Measurements from ENCODE around the gene TCP11L1. TPM values are rescaled to one million over a fixed set of nuclear protein-coding genes. Genes with fewer than 3 reads are reported as not detected.

Gene TCP11L1
- total and polyA plus RNA-seq, 4 donors, result 2.9 to 11.7 (median 6.9) TPM

DNA sequence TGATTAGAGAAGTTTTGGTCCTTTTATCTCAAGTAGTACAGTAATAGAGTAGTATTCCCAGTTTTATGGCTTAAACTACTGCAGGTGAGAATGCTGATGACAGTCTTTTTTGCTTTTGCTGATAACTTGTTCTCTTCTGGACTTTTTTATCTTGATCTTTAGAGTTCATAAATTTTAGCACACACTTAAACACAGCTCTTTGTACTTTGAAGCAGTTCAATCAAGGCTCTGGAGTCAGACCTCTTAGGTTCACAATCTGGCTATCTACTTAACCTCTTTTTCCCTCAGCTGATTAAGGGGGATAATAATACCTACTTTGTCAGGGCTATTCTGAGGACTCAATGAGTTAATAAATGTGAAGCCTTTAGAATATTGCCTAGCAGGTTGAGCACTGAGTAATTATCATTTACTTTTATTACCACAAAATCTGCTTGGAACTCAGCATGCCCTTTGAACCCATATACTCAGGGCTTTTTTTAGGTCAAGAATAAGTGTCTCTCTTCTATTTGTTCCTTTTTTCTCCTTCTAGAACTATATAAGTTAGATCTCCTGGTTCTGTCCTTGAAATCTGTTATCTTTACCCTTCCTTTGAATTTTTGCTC is 70.0 kb downstream of the TCP11L1 start:
- TF ChIP-seq HNF4A (conservative IDR thresholded peaks at IDR 0.05) (no peak), RAD21 (IDR thresholded peaks at IDR 0.05) (no peak), NR2F2 (IDR thresholded peaks at IDR 0.05) (no peak), TAF1 (conservative IDR thresholded peaks at IDR 0.05) (no peak), FOXA2 (IDR thresholded peaks at IDR 0.05) (no peak), HNF4G (IDR thresholded peaks at IDR 0.05) (no peak), EGR1 (IDR thresholded peaks at IDR 0.05; ENCODE audit: low read depth in 2 of 2) (no peak), SP1 (IDR thresholded peaks at IDR 0.05) (no peak), FOXA1 (IDR thresholded peaks at IDR 0.05) (no peak), GABPA (IDR thresholded peaks at IDR 0.05 in 1 of 2, conservative IDR thresholded peaks at IDR 0.05 in 1 of 2) (no peak), RXRA (IDR thresholded peaks at IDR 0.05) (no peak)
- TF ChIP-seq, protein P1, sequence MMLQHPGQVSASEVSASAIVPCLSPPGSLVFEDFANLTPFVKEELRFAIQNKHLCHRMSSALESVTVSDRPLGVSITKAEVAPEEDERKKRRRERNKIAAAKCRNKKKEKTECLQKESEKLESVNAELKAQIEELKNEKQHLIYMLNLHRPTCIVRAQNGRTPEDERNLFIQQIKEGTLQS (IDR thresholded peaks at IDR 0.05), result no peak
- TF ChIP-seq, protein P2, sequence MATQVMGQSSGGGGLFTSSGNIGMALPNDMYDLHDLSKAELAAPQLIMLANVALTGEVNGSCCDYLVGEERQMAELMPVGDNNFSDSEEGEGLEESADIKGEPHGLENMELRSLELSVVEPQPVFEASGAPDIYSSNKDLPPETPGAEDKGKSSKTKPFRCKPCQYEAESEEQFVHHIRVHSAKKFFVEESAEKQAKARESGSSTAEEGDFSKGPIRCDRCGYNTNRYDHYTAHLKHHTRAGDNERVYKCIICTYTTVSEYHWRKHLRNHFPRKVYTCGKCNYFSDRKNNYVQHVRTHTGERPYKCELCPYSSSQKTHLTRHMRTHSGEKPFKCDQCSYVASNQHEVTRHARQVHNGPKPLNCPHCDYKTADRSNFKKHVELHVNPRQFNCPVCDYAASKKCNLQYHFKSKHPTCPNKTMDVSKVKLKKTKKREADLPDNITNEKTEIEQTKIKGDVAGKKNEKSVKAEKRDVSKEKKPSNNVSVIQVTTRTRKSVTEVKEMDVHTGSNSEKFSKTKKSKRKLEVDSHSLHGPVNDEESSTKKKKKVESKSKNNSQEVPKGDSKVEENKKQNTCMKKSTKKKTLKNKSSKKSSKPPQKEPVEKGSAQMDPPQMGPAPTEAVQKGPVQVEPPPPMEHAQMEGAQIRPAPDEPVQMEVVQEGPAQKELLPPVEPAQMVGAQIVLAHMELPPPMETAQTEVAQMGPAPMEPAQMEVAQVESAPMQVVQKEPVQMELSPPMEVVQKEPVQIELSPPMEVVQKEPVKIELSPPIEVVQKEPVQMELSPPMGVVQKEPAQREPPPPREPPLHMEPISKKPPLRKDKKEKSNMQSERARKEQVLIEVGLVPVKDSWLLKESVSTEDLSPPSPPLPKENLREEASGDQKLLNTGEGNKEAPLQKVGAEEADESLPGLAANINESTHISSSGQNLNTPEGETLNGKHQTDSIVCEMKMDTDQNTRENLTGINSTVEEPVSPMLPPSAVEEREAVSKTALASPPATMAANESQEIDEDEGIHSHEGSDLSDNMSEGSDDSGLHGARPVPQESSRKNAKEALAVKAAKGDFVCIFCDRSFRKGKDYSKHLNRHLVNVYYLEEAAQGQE (IDR thresholded peaks at IDR 0.05), result no peak
- TF ChIP-seq, protein P3, sequence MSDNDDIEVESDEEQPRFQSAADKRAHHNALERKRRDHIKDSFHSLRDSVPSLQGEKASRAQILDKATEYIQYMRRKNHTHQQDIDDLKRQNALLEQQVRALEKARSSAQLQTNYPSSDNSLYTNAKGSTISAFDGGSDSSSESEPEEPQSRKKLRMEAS (IDR thresholded peaks at IDR 0.05), result no peak
- TF ChIP-seq, protein P4, sequence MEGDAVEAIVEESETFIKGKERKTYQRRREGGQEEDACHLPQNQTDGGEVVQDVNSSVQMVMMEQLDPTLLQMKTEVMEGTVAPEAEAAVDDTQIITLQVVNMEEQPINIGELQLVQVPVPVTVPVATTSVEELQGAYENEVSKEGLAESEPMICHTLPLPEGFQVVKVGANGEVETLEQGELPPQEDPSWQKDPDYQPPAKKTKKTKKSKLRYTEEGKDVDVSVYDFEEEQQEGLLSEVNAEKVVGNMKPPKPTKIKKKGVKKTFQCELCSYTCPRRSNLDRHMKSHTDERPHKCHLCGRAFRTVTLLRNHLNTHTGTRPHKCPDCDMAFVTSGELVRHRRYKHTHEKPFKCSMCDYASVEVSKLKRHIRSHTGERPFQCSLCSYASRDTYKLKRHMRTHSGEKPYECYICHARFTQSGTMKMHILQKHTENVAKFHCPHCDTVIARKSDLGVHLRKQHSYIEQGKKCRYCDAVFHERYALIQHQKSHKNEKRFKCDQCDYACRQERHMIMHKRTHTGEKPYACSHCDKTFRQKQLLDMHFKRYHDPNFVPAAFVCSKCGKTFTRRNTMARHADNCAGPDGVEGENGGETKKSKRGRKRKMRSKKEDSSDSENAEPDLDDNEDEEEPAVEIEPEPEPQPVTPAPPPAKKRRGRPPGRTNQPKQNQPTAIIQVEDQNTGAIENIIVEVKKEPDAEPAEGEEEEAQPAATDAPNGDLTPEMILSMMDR (IDR thresholded peaks at IDR 0.05; ENCODE audit: low read depth, low read length, missing input control), result no peak
- H3K27ac ChIP-seq (ENCODE audit: low read depth in 1 of 2, low read length in 2 of 2), result no peak overlapping the region
- no peak overlapping the region for H3K9ac ChIP-seq (ENCODE audit: low read depth in 1 of 2, low read length in 2 of 2)
- H3K27me3 ChIP-seq (ENCODE audit: control insufficient read depth in 4 of 4, insufficient read depth in 4 of 4, low read length in 3 of 4), result no peaks in the 10 kb centered on the region
- no peak overlapping the region for H3K4me3 ChIP-seq (ENCODE audit: low read depth in 1 of 3, low read length in 3 of 3)
- H3K4me1 ChIP-seq (ENCODE audit: control insufficient read depth in 4 of 4, insufficient read depth in 4 of 4, low read length in 3 of 4), result peaks cover 0 to 5% (median 0%) of the 10 kb centered on the region in 4 donors
- H3K36me3 ChIP-seq (ENCODE audit: control insufficient read depth in 4 of 4, insufficient read depth in 3 of 4, low read depth in 1 of 4, low read length in 3 of 4), result peaks cover 0 to 5% (median 3%) of the 10 kb centered on the region in 4 donors
- DNase-seq (ENCODE audit: low spot score), result no peak
- no peaks in the 10 kb centered on the region for H3K9me3 ChIP-seq (ENCODE audit: control insufficient read depth in 4 of 4, low read length in 3 of 4)

DNA sequence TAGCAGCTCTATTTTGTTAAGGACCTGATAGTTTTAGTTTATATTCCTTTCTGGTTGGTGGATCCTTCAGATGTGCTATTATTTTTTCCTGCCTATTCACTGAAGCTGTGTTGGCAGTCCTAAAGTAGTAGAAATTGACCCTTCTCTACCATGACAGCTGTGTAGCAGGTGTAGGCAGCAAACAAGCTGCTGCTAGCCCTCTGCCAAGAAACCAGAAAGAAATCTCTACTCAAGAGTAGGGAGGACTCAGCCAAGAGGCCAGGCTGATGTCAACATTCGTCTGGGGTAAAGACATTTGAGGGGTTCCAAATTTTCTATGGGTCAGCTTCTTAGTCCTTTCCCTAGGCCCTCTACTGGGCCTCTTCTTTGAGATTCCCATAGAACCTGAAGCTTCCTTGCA is 70.7 kb downstream of the TCP11L1 start:
- TF ChIP-seq, protein P2 (IDR thresholded peaks at IDR 0.05), result no peak
- TF ChIP-seq RAD21 (IDR thresholded peaks at IDR 0.05) (no peak), TAF1 (conservative IDR thresholded peaks at IDR 0.05) (no peak)
- TF ChIP-seq, protein P4 (IDR thresholded peaks at IDR 0.05; ENCODE audit: low read depth, low read length, missing input control), result no peak
- DNase-seq (ENCODE audit: low spot score), result no peak
- 58% methylated on average over 1 of the region's 1 CpG for WGBS
- peaks cover 0 to 3% (median 1%) of the 10 kb centered on the region in 4 donors for H3K36me3 ChIP-seq (ENCODE audit: control insufficient read depth in 4 of 4, insufficient read depth in 3 of 4, low read depth in 1 of 4, low read length in 3 of 4)
- no peak overlapping the region for H3K4me3 ChIP-seq (ENCODE audit: low read depth in 1 of 3, low read length in 3 of 3)
- no peaks in the 10 kb centered on the region for H3K27me3 ChIP-seq (ENCODE audit: control insufficient read depth in 4 of 4, insufficient read depth in 4 of 4, low read length in 3 of 4)
- peaks cover 0 to 5% (median 0%) of the 10 kb centered on the region in 4 donors for H3K4me1 ChIP-seq (ENCODE audit: control insufficient read depth in 4 of 4, insufficient read depth in 4 of 4, low read length in 3 of 4)
- no peak overlapping the region for H3K9ac ChIP-seq (ENCODE audit: low read depth in 1 of 2, low read length in 2 of 2)
- no peaks in the 10 kb centered on the region for H3K9me3 ChIP-seq (ENCODE audit: control insufficient read depth in 4 of 4, low read length in 3 of 4)
- no peak overlapping the region for H3K27ac ChIP-seq (ENCODE audit: low read depth in 1 of 2, low read length in 2 of 2)

Data from liver (tissue), 9 donors.